ENCODE results near the gene THOC2.
"Not testable (repeated sequence)": the region's sequence is repeated elsewhere in the genome, so short reads cannot be mapped to it uniquely, and the experiment has no call there.

The THOC2 gene

DNA sequence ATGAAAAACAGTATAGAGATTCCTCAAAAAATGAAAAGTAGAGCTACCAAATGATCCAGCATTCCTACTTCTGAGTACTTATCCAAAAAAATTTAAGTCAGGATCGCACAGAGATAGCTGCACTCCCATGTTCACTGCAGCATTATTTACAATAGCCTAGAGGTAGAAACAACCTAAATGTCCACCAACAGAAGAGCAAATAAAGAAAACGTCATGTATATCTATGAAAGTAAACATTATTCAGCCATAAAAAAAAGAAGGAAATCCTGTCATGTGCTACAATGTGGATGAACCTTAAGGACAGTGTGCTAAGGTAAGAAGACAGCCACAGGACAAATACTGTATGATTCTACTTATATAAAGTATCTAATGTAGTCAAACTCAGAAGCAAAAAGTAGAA lies 12.4 kb downstream of the THOC2 start:
- Histone ChIP-seq H3K9ac (ENCODE audit: low read depth, low read length) (no peak overlapping the region), H3K4me1 (ENCODE audit: insufficient read depth, low read length) (no peaks in the 10 kb centered on the region), H3K9me3 (ENCODE audit: control insufficient read depth, insufficient read depth, low read length) (no peaks in the 10 kb centered on the region), H3K36me3 (ENCODE audit: insufficient read depth, low read length) (no peaks in the 10 kb centered on the region)

- Histone ChIP-seq H3K4me1 (ENCODE audit: insufficient read depth, low read length) (no peaks in the 10 kb centered on the region), H3K9me3 (ENCODE audit: control insufficient read depth, insufficient read depth, low read length) (no peaks in the 10 kb centered on the region), H3K36me3 (ENCODE audit: insufficient read depth, low read length) (no peaks in the 10 kb centered on the region), H3K9ac (ENCODE audit: low read depth, low read length) (no peak overlapping the region)
These were observed 19.0 kb downstream of the THOC2 start for GRCh38 chrX:123713841-123714240.

DNA sequence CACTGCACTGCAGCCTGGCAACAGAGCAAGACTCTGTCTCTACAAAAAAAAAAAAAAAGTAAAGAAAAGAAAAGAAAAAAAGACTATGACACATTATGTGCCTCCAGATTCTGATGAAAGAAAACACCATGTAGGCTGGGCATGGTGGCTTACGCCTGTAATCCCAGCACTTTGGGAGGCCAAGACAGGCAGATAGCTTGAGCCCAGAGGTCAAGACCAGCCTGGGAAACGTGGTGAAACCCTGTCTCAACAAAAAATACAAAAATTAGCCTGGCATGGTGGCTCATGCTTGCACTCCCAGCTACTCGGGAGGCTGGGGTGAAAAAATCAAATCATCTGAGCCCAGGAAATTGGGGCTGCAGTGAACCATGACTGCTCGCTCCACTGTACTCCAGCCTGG lies 19.4 kb downstream of the THOC2 start:
- Histone ChIP-seq H3K9me3 (ENCODE audit: control insufficient read depth, insufficient read depth, low read length) (no peaks in the 10 kb centered on the region), H3K9ac (ENCODE audit: low read depth, low read length) (no peak overlapping the region), H3K4me1 (ENCODE audit: insufficient read depth, low read length) (no peaks in the 10 kb centered on the region), H3K36me3 (ENCODE audit: insufficient read depth, low read length) (no peaks in the 10 kb centered on the region)

GRCh38 chrX:123711201-123711600 lies 21.7 kb downstream of the THOC2 start:
- not testable (repeated sequence) for H3K9ac ChIP-seq (ENCODE audit: low read depth, low read length); H3K9me3 ChIP-seq (ENCODE audit: control insufficient read depth, insufficient read depth, low read length); H3K4me1 ChIP-seq (ENCODE audit: insufficient read depth, low read length); H3K36me3 ChIP-seq (ENCODE audit: insufficient read depth, low read length)

- Histone ChIP-seq H3K4me1 (ENCODE audit: insufficient read depth, low read length) (no peaks in the 10 kb centered on the region), H3K36me3 (ENCODE audit: insufficient read depth, low read length) (no peaks in the 10 kb centered on the region), H3K9me3 (ENCODE audit: control insufficient read depth, insufficient read depth, low read length) (no peaks in the 10 kb centered on the region), H3K9ac (ENCODE audit: low read depth, low read length) (no peak overlapping the region)
These were observed 28.1 kb downstream of the THOC2 start for GRCh38 chrX:123704781-123705180.

DNA sequence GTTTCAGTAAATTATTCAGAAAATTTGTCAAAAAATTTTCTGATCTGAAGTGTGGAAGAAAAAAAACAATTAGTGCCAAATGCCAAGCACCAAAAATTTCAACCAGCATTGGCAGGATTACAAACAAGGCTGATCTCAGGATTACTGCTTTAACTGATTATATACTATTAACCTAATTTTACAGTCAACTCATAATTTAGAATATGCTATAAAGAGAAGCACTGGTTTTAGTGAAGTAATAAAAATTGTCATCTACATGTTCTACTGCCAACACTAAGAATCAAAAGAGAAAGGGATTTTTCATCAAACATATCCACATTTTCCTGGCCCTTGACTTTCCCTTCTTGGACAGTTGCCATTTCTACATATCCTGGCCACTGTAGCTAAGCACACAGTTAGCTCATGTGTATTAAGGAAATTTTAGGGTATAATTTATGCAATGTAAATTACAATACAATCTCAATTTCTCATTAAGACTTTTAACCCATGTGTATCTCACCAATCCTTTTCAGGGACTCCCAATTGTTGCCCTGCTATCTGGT lies 33.8 kb downstream of the THOC2 start:
- Histone ChIP-seq H3K9me3 (ENCODE audit: control insufficient read depth, insufficient read depth, low read length) (no peaks in the 10 kb centered on the region), H3K4me1 (ENCODE audit: insufficient read depth, low read length) (no peaks in the 10 kb centered on the region), H3K36me3 (ENCODE audit: insufficient read depth, low read length) (no peaks in the 10 kb centered on the region), H3K9ac (ENCODE audit: low read depth, low read length) (no peak overlapping the region)

- Histone ChIP-seq H3K9me3 (ENCODE audit: control insufficient read depth, insufficient read depth, low read length) (no peaks in the 10 kb centered on the region), H3K9ac (ENCODE audit: low read depth, low read length) (no peak overlapping the region), H3K36me3 (ENCODE audit: insufficient read depth, low read length) (no peaks in the 10 kb centered on the region), H3K4me1 (ENCODE audit: insufficient read depth, low read length) (no peaks in the 10 kb centered on the region)
These were observed 36.5 kb downstream of the THOC2 start for GRCh38 chrX:123696334-123696733.

DNA sequence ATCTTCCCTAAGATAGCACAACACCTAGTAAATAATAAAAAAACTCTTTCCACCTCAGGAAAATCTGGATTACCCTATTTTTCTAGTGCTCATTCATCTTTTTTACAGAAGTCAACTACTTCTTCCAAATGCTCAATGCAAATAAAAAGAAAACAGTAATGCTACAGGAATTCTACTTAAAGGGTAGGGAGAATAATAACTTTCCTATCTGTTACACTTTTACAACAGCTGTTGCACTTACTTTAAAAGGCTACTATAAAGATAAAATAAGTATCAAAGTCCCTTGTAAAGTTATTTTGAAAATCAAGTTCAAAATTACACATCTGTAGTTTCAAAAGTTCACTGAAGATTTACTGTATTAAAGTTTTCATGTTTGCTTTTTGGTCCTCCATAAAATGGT lies 37.6 kb downstream of the THOC2 start:
- no peaks in the 10 kb centered on the region for H3K9me3 ChIP-seq (ENCODE audit: control insufficient read depth, insufficient read depth, low read length)
- H3K9ac ChIP-seq (ENCODE audit: low read depth, low read length), result no peak overlapping the region
- H3K36me3 ChIP-seq (ENCODE audit: insufficient read depth, low read length), result no peaks in the 10 kb centered on the region
- H3K4me1 ChIP-seq (ENCODE audit: insufficient read depth, low read length), result no peaks in the 10 kb centered on the region

GRCh38 chrX:123691776-123692175 lies 41.1 kb downstream of the THOC2 start:
- Histone ChIP-seq H3K4me1 (ENCODE audit: insufficient read depth, low read length) (no peaks in the 10 kb centered on the region), H3K36me3 (ENCODE audit: insufficient read depth, low read length) (no peaks in the 10 kb centered on the region), H3K9ac (ENCODE audit: low read depth, low read length) (no peak overlapping the region), H3K9me3 (ENCODE audit: control insufficient read depth, insufficient read depth, low read length) (no peaks in the 10 kb centered on the region)

DNA sequence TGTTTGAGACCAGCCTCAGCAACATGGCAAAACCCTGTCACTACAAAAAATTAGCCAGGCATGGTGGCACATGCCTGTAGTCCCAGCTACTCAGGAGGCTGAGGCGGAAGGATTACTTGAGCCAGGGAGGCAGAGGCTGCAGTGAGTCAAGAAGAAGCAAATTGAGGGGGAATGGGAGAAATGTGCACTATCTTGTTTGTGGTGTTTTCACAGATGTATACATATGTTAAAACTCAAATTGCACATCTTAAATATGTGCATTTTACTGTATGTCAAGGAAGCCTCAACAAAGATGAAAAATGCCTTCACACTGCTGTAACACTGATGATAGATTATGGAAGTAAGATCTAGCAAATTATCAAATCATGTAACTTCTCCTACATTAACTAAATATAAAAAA lies 44.3 kb downstream of the THOC2 start:
- no peak overlapping the region; the same call in 1 of the 2 replicates for H3K9ac ChIP-seq (ENCODE audit: low read depth, low read length)
- no peaks in the 10 kb centered on the region for H3K9me3 ChIP-seq (ENCODE audit: control insufficient read depth, insufficient read depth, low read length)
- no peaks in the 10 kb centered on the region for H3K36me3 ChIP-seq (ENCODE audit: insufficient read depth, low read length)
- no peaks in the 10 kb centered on the region for H3K4me1 ChIP-seq (ENCODE audit: insufficient read depth, low read length)

GRCh38 chrX:123685232-123685631 lies 47.6 kb downstream of the THOC2 start:
- no peaks in the 10 kb centered on the region for H3K4me1 ChIP-seq (ENCODE audit: insufficient read depth, low read length)
- H3K9ac ChIP-seq (ENCODE audit: low read depth, low read length), result no peak overlapping the region
- H3K36me3 ChIP-seq (ENCODE audit: insufficient read depth, low read length), result no peaks in the 10 kb centered on the region
- H3K9me3 ChIP-seq (ENCODE audit: control insufficient read depth, insufficient read depth, low read length), result no peaks in the 10 kb centered on the region

DNA sequence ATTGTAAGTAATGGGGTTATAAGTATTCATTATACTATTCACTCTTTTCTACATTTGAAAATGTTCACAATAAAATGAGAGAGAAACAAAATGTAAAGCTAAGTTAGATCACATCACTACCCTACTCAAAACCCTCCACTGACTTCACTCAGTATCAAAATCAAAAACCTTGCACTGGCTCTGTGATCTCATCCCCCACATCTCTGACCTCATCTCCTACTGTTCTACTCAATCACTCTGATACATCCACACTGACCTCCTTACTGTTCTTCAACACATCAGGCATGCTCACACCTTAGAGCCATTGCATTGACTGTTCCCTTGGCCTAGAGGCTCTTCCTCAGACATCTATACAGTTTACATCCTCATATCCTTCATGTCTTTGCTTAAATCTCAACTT lies 50.7 kb downstream of the THOC2 start:
- Histone ChIP-seq H3K36me3 (ENCODE audit: insufficient read depth, low read length) (no peaks in the 10 kb centered on the region; the same call in 1 of the 2 replicates), H3K9ac (ENCODE audit: low read depth, low read length) (no peak overlapping the region), H3K4me1 (ENCODE audit: insufficient read depth, low read length) (no peaks in the 10 kb centered on the region), H3K9me3 (ENCODE audit: control insufficient read depth, insufficient read depth, low read length) (no peaks in the 10 kb centered on the region)

- not testable (repeated sequence) for H3K36me3 ChIP-seq (ENCODE audit: insufficient read depth, low read length); H3K9ac ChIP-seq (ENCODE audit: low read depth, low read length); H3K4me1 ChIP-seq (ENCODE audit: insufficient read depth, low read length); H3K9me3 ChIP-seq (ENCODE audit: control insufficient read depth, insufficient read depth, low read length)
These were observed 53.0 kb downstream of the THOC2 start for GRCh38 chrX:123679733-123680460.

DNA sequence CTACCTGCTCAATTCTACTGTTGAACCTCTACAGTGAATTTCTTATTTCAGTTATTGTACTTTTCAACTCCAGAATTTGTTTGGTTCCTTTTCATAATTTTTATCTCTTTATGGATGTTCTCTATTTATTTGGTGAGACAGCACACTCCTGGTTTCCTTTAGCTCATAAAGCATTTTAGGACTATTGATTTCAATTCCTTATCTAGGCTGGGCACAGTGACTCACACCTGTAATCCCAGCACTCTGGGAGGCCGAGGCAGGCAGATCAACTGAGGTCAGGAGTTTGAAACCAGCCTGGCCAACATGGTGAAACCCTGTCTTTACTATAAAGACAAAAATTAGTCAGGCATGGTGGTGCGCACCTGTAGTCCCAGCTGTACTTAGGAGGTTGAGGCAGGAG lies 57.7 kb downstream of the THOC2 start:
- Histone ChIP-seq H3K9ac (ENCODE audit: low read depth, low read length) (no peak overlapping the region), H3K36me3 (ENCODE audit: insufficient read depth, low read length) (no peaks in the 10 kb centered on the region; the same call in 1 of the 2 replicates), H3K9me3 (ENCODE audit: control insufficient read depth, insufficient read depth, low read length) (no peaks in the 10 kb centered on the region), H3K4me1 (ENCODE audit: insufficient read depth, low read length) (no peaks in the 10 kb centered on the region)

DNA sequence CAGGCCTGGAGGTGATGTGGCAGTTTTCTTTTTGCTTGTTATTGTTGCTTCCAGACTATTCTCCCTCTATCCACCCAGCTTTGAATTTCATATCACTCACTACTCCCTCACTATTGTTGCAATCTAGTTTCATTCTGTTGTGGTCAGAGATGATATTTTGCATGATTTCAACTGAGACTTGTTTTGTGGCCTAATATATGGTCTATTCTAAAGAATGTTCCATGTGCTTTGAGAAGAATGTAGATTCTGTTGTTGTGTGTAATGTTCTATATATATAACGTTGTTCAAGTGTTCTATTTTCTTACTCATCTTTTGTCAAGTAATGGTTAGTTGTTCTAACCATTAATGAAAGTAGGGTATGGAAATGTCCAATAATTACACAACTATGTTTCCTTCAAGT lies 59.0 kb downstream of the THOC2 start:
- Histone ChIP-seq H3K9ac (ENCODE audit: low read depth, low read length) (no peak overlapping the region), H3K36me3 (ENCODE audit: insufficient read depth, low read length) (no peaks in the 10 kb centered on the region; the same call in 1 of the 2 replicates), H3K4me1 (ENCODE audit: insufficient read depth, low read length) (no peaks in the 10 kb centered on the region), H3K9me3 (ENCODE audit: control insufficient read depth, insufficient read depth, low read length) (no peaks in the 10 kb centered on the region)
